ENCODE measurements around the gene C1orf167. TPM values are rescaled to one million over a fixed set of nuclear protein-coding genes. Genes with fewer than 3 reads are reported as not detected.
A peak's percentile ranks its signal among the peaks of the same experiment; 100 is the strongest.

C1orf167 gene
- total RNA-seq, 1 donor from 2014 or later, result 0.18 TPM

- no peak for DNase-seq (ENCODE audit: low spot score in 2 of 2, unreplicated experiment in 2 of 2)
- peaks cover 17% of the 10 kb centered on the region for H3K4me1 Mint-ChIP-seq
- no peak for TF ChIP-seq CTCF (IDR thresholded peaks at IDR 0.05; ENCODE audit: unreplicated experiment)
- H3K27ac Mint-ChIP-seq, result no peak overlapping the region
- no peak overlapping the region for H3K4me3 Mint-ChIP-seq
- no peaks in the 10 kb centered on the region for H3K9me3 Mint-ChIP-seq
- H3K36me3 Mint-ChIP-seq, result peaks cover 32% of the 10 kb centered on the region
- no peaks in the 10 kb centered on the region for H3K27me3 Mint-ChIP-seq (ENCODE audit: low read depth)
These were observed 33.4 kb downstream of the C1orf167 start for GRCh38 chr1:11795238-11795890.

DNA sequence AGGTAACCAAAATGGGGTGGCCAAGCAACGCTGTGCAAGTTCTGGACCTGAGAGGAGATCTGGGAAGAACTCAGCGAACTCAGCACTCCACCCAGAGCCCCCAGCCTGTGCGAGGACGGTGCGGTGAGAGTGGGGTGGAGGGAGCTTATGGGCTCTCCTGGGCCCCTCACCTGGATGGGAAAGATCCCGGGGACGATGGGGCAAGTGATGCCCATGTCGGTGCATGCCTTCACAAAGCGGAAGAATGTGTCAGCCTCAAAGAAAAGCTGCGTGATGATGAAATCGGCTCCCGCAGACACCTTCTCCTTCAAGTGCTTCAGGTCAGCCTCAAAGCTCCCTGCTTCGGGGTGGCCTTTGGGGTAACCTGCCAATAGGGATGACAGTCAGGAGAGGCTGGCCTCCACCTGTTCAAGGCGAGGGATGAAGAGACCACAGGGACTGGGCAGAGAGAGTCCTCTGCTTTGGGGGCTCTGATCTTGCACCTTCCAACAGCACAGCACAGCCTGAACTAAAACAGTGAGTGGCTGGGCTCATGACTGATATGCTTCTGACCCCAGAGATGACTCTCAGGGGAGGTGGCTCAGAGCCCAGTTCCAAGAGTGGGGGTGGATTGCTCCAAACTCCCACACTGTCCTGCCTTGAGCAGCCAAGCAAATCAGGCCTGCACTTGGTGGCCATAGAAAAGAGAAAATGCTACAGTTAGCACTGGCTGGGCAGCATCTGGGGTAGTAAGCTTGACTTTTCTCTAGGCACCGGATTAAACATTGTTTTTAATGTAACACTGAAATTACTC is 34.2 kb downstream of the C1orf167 start:
- H3K4me3 Mint-ChIP-seq, result no peak overlapping the region
- H3K27ac Mint-ChIP-seq, result peak overlapping the region; percentile 6
- peaks cover 19% of the 10 kb centered on the region for H3K4me1 Mint-ChIP-seq
- no peaks in the 10 kb centered on the region for H3K9me3 Mint-ChIP-seq
- TF ChIP-seq CTCF (IDR thresholded peaks at IDR 0.05; ENCODE audit: unreplicated experiment), result no peak
- no peak for DNase-seq (ENCODE audit: low spot score in 2 of 2, unreplicated experiment in 2 of 2)
- H3K36me3 Mint-ChIP-seq, result peaks cover 37% of the 10 kb centered on the region
- no peaks in the 10 kb centered on the region for H3K27me3 Mint-ChIP-seq (ENCODE audit: low read depth)

DNA sequence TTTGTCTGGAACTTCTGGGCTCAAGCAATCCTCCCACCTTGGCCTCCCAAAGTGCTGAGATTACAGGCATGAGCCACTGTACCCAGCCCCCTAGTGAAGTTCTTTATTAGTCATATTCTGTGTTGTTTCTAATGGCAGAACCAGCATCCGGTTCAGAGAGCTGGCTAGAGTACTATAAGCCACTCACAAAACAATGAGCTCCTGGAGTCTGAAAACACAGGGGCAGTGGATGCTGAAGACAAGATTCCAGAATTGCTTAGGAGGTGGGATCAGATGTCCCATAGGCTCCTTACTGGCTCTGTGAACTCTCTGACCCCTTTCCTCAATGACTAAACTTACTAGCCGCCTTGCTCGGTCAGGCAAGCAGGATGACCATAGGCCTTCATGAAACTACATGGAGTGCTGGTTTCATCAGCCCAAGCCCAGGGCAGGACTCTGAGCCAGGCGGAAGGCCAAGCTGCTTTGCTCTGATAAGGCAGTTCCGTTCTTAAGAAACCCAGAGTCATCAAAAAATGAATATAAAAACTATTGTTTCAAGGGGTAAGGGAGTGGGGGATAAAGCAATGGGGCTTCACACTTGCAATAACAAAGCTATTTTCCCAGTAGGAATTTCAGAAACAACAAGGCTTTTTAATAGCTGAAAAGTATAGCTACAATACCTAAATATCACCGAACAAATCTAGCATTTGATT is 35.7 kb downstream of the C1orf167 start:
- Mint-ChIP-seq H3K27ac (peak overlapping the region; percentile 25), H3K9me3 (no peaks in the 10 kb centered on the region), H3K4me1 (peaks cover 15% of the 10 kb centered on the region), H3K4me3 (no peak overlapping the region), H3K36me3 (peaks cover 28% of the 10 kb centered on the region), H3K27me3 (ENCODE audit: low read depth) (no peaks in the 10 kb centered on the region)
- no peak for DNase-seq (ENCODE audit: low spot score in 2 of 2, unreplicated experiment in 2 of 2)
- no peak for TF ChIP-seq CTCF (IDR thresholded peaks at IDR 0.05; ENCODE audit: unreplicated experiment)

DNA sequence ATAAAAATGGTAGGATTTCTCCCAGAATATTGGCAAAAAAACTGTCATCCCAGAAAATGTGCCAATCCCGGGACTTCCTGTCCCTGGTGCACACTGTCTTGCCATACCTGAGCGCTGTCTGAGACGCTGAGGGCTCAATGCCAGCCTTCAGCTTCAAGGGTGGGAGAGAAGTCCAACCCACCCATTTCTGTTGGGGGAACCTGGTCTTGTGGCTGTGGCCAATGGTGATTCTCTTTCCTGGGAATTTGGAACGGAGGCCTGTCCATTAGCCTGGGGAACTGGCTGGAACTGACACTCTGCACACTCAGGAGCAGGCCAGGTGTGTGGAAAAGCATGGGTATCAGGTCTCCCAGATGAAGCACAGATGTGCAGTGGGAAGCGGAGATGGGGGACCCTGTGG is 37.1 kb downstream of the C1orf167 start:
- H3K4me1 Mint-ChIP-seq, result peaks cover 27% of the 10 kb centered on the region
- no peak overlapping the region for H3K27ac Mint-ChIP-seq
- no peak for TF ChIP-seq CTCF (IDR thresholded peaks at IDR 0.05; ENCODE audit: unreplicated experiment)
- no peak overlapping the region for H3K4me3 Mint-ChIP-seq
- peaks cover 25% of the 10 kb centered on the region for H3K36me3 Mint-ChIP-seq
- no peak for DNase-seq (ENCODE audit: low spot score in 2 of 2, unreplicated experiment in 2 of 2)
- H3K9me3 Mint-ChIP-seq, result no peaks in the 10 kb centered on the region
- H3K27me3 Mint-ChIP-seq (ENCODE audit: low read depth), result no peaks in the 10 kb centered on the region

GRCh38 chr1:11799896-11800295 is 37.9 kb downstream of the C1orf167 start:
- H3K36me3 Mint-ChIP-seq, result peaks cover 21% of the 10 kb centered on the region
- no peak for DNase-seq (ENCODE audit: low spot score in 2 of 2, unreplicated experiment in 2 of 2)
- H3K27me3 Mint-ChIP-seq (ENCODE audit: low read depth), result no peaks in the 10 kb centered on the region
- no peaks in the 10 kb centered on the region for H3K9me3 Mint-ChIP-seq
- H3K27ac Mint-ChIP-seq, result no peak overlapping the region
- no peak for TF ChIP-seq CTCF (IDR thresholded peaks at IDR 0.05; ENCODE audit: unreplicated experiment)
- H3K4me1 Mint-ChIP-seq, result peaks cover 35% of the 10 kb centered on the region
- H3K4me3 Mint-ChIP-seq, result no peak overlapping the region

All from mesothelial cell of epicardium (in vitro differentiated cells).